SW480 (cell line): ENCODE measurements around the gene UMOD.

ENCODE experiments used
- DNase-seq: peaks from one replicate; pipeline ENCODE4 v3.0.0-alpha.2; 2016; ENCODE audit warnings: low spot score

UMOD gene

GRCh38 chr16:20363191-20363590 lies 10.7 kb upstream of the UMOD start:
- DNase-seq: no peak

- DNase-seq: no peak
Observed at GRCh38 chr16:20359997-20360396, 7.5 kb upstream of the UMOD start.

GRCh38 chr16:20355114-20355782 lies 2.7 kb upstream of the UMOD start:
- DNase-seq: no peak

GRCh38 chr16:20353379-20353778 lies 864 bp upstream of the UMOD start:
- DNase-seq: no peak

GRCh38 chr16:20349615-20350014 lies 2.9 kb downstream of the UMOD start:
- DNase-seq: no peak

GRCh38 chr16:20348365-20349185 lies 3.9 kb downstream of the UMOD start:
- DNase-seq: no peak

GRCh38 chr16:20347666-20348364 lies 4.7 kb downstream of the UMOD start:
- DNase-seq: no peak

- no peak for DNase-seq
Observed at GRCh38 chr16:20344611-20345010, 7.9 kb downstream of the UMOD start.

GRCh38 chr16:20339744-20340143 lies 12.8 kb downstream of the UMOD start:
- no peak for DNase-seq

GRCh38 chr16:20336955-20337354 lies 15.6 kb downstream of the UMOD start:
- DNase-seq: no peak

GRCh38 chr16:20334396-20334795 lies 18.1 kb downstream of the UMOD start:
- no peak for DNase-seq

GRCh38 chr16:20333120-20333519 lies 19.4 kb downstream of the UMOD start:
- no peak for DNase-seq

- DNase-seq: no peak
Observed at GRCh38 chr16:20332411-20332810, 20.1 kb downstream of the UMOD start.

GRCh38 chr16:20331635-20332034 lies 20.9 kb downstream of the UMOD start:
- no peak for DNase-seq

- no peak for DNase-seq
Observed at GRCh38 chr16:20329392-20330138, 22.9 kb downstream of the UMOD start.

- no peak for DNase-seq
Observed at GRCh38 chr16:20327444-20328041, 25.0 kb downstream of the UMOD start, which contains the start of gene GP2. Gene GP2 (minus strand): TSS chr16:20327513. CDS start chr16:20326431, 1,082 bp downstream.

- DNase-seq: no peak
Observed at GRCh38 chr16:20326321-20326720, 26.2 kb downstream of the UMOD start.

- no peak for DNase-seq
Observed at GRCh38 chr16:20325005-20325404, 27.5 kb downstream of the UMOD start.

- no peak for DNase-seq
Observed at GRCh38 chr16:20323591-20324117, 28.9 kb downstream of the UMOD start.

GRCh38 chr16:20322696-20323095 lies 29.8 kb downstream of the UMOD start:
- no peak for DNase-seq

- DNase-seq: no peak
Observed at GRCh38 chr16:20321671-20322070, 30.8 kb downstream of the UMOD start.
